GM10248 (cell line): ENCODE measurements around the gene NR3C2.

ENCODE experiments used
- CTCF ChIA-PET: fragments of 300-600 bp; sonication (Branson Sonifier 250); formaldehyde crosslinking; extraction: SDS; loops from one replicate; lab custom pipeline; 2021; ENCODE audit warnings: antibody characterized with exemption; lab: Yijun Ruan, JAX
- POLR2A ChIA-PET: fragments of 350-650 bp; sonication (Branson Sonifier 250); formaldehyde crosslinking; extraction: SDS; loops from one replicate; lab custom pipeline; 2020; ENCODE audit warnings: antibody characterized with exemption; lab: Yijun Ruan, JAX
- DNase-seq: peaks from one replicate; pipeline ENCODE4 v3.0.0; 2012; ENCODE audit errors: extremely low spot score
- CTCF ChIP-seq: IDR thresholded peaks from 2 replicates; pipeline ENCODE4 v1.5.1; 2012; ENCODE audit warnings: mild to moderate bottlenecking, low read depth; ENCODE audit errors: extremely low read depth, missing control alignments, control extremely low read depth

The NR3C2 gene

GRCh38 chr4:148215202-148215601, 227.0 kb downstream of the NR3C2 start:
- DNase-seq, result no peak
- ChIA-PET CTCF (no interaction called here), POLR2A (no interaction called here)
- no peak for TF ChIP-seq CTCF

- no peak for DNase-seq
- ChIA-PET POLR2A (no interaction called here), CTCF (interaction anchor here (1.2 kb wide), 1 partner anchor 10 kb away, joined by 4 read pairs; no protein-coding TSS in a partner anchor)
- TF ChIP-seq CTCF, result no peak
Observed at GRCh38 chr4:148214529-148215166, 227.6 kb downstream of the NR3C2 start.

GRCh38 chr4:148211533-148211932, 230.7 kb downstream of the NR3C2 start:
- ChIA-PET POLR2A (no interaction called here), CTCF (interaction anchor here (1.3 kb wide), 1 partner anchor 21 kb away, joined by 4 read pairs; no protein-coding TSS in a partner anchor)
- no peak for DNase-seq
- no peak for TF ChIP-seq CTCF

- CTCF ChIA-PET, result no interaction called here
- POLR2A ChIA-PET, result no interaction called here
- DNase-seq, result no peak
- no peak for TF ChIP-seq CTCF
Observed at GRCh38 chr4:148210661-148211060, 231.6 kb downstream of the NR3C2 start.

- DNase-seq, result no peak
- no peak for TF ChIP-seq CTCF
- POLR2A ChIA-PET, result no interaction called here
- CTCF ChIA-PET, result interaction anchor here (1.7 kb wide), 1 partner anchor 10 kb away, joined by 5 read pairs; no protein-coding TSS in a partner anchor
Observed at GRCh38 chr4:148207068-148207467, 235.1 kb downstream of the NR3C2 start.

GRCh38 chr4:148205476-148205875, 236.7 kb downstream of the NR3C2 start:
- no peak for TF ChIP-seq CTCF
- ChIA-PET CTCF (no interaction called here), POLR2A (no interaction called here)
- DNase-seq, result no peak
